ENCODE data around the gene CBX4.
A peak's percentile ranks its signal among the peaks of the same experiment; 100 is the strongest.

The CBX4 gene

GRCh38 chr17:79803421-79803996, 35.7 kb downstream of the CBX4 start:
- Histone ChIP-seq H3K27me3 (ENCODE audit: insufficient read depth, low read depth) (peaks cover 100% of the 10 kb centered on the region), H3K4me2 (no peak overlapping the region), H3K9ac (no peak overlapping the region), H3K27ac (no peak overlapping the region), H3K4me1 (ENCODE audit: low read depth, poor library complexity, severe bottlenecking) (peaks cover 42% of the 10 kb centered on the region), H2AFZ (ENCODE audit: low read depth) (no peak overlapping the region), H3K79me2 (ENCODE audit: insufficient read depth, low read depth) (no peaks in the 10 kb centered on the region), H3K36me3 (ENCODE audit: insufficient read depth) (no peaks in the 10 kb centered on the region), H4K20me1 (ENCODE audit: insufficient read depth) (no peaks in the 10 kb centered on the region), H3K4me3 (IDR thresholded peaks at IDR 0.05; ENCODE audit: insufficient read depth, low read depth, low read length) (no peak overlapping the region)
- no peak for TF ChIP-seq CTCF (conservative IDR thresholded peaks at IDR 0.05; ENCODE audit: low read depth, low read length)

- no peak overlapping the region for H3K27ac ChIP-seq
- no peak overlapping the region for H3K4me3 ChIP-seq (IDR thresholded peaks at IDR 0.05; ENCODE audit: insufficient read depth, low read depth, low read length)
- no peak overlapping the region for H3K4me2 ChIP-seq
- H4K20me1 ChIP-seq (ENCODE audit: insufficient read depth), result no peaks in the 10 kb centered on the region
- no peaks in the 10 kb centered on the region for H3K36me3 ChIP-seq (ENCODE audit: insufficient read depth)
- no peak for TF ChIP-seq CTCF (conservative IDR thresholded peaks at IDR 0.05; ENCODE audit: low read depth, low read length)
- H2AFZ ChIP-seq (ENCODE audit: low read depth), result no peak overlapping the region
- H3K79me2 ChIP-seq (ENCODE audit: insufficient read depth, low read depth), result no peaks in the 10 kb centered on the region
- H3K4me1 ChIP-seq (ENCODE audit: low read depth, poor library complexity, severe bottlenecking), result peaks cover 38% of the 10 kb centered on the region
- H3K9ac ChIP-seq, result no peak overlapping the region
- peaks cover 100% of the 10 kb centered on the region for H3K27me3 ChIP-seq (ENCODE audit: insufficient read depth, low read depth)
Measured at GRCh38 chr17:79802736-79803420, 36.4 kb downstream of the CBX4 start.

GRCh38 chr17:79802039-79802735, 37.1 kb downstream of the CBX4 start:
- no peak overlapping the region for H3K9ac ChIP-seq
- peaks cover 38% of the 10 kb centered on the region for H3K4me1 ChIP-seq (ENCODE audit: low read depth, poor library complexity, severe bottlenecking)
- H3K27me3 ChIP-seq (ENCODE audit: insufficient read depth, low read depth), result peaks cover 94% of the 10 kb centered on the region
- H3K36me3 ChIP-seq (ENCODE audit: insufficient read depth), result no peaks in the 10 kb centered on the region
- no peak for TF ChIP-seq CTCF (conservative IDR thresholded peaks at IDR 0.05; ENCODE audit: low read depth, low read length)
- H3K79me2 ChIP-seq (ENCODE audit: insufficient read depth, low read depth), result no peaks in the 10 kb centered on the region
- H4K20me1 ChIP-seq (ENCODE audit: insufficient read depth), result no peaks in the 10 kb centered on the region
- no peak overlapping the region for H3K27ac ChIP-seq
- H3K4me2 ChIP-seq, result no peak overlapping the region
- no peak overlapping the region for H2AFZ ChIP-seq (ENCODE audit: low read depth)
- no peak overlapping the region for H3K4me3 ChIP-seq (IDR thresholded peaks at IDR 0.05; ENCODE audit: insufficient read depth, low read depth, low read length)

GRCh38 chr17:79801156-79802038, 37.8 kb downstream of the CBX4 start:
- H3K27ac ChIP-seq, result no peak overlapping the region
- H3K4me1 ChIP-seq (ENCODE audit: low read depth, poor library complexity, severe bottlenecking), result peaks cover 38% of the 10 kb centered on the region
- no peaks in the 10 kb centered on the region for H4K20me1 ChIP-seq (ENCODE audit: insufficient read depth)
- peak overlapping the region; percentile 79 for H3K4me2 ChIP-seq
- peak overlapping the region; percentile 88 for H2AFZ ChIP-seq (ENCODE audit: low read depth)
- no peak overlapping the region for H3K4me3 ChIP-seq (IDR thresholded peaks at IDR 0.05; ENCODE audit: insufficient read depth, low read depth, low read length)
- H3K36me3 ChIP-seq (ENCODE audit: insufficient read depth), result no peaks in the 10 kb centered on the region
- peaks cover 86% of the 10 kb centered on the region for H3K27me3 ChIP-seq (ENCODE audit: insufficient read depth, low read depth)
- TF ChIP-seq CTCF (conservative IDR thresholded peaks at IDR 0.05; ENCODE audit: low read depth, low read length), result no peak
- no peak overlapping the region; the same call in 1 of the 2 replicates for H3K9ac ChIP-seq
- H3K79me2 ChIP-seq (ENCODE audit: insufficient read depth, low read depth), result no peaks in the 10 kb centered on the region

Measured in KMS-11 (cell line).